Measurements from ENCODE around the gene MANSC4. TPM values are rescaled to one million over a fixed set of nuclear protein-coding genes. Genes with fewer than 3 reads are reported as not detected.

The MANSC4 gene
- total RNA-seq, 4 donors from 2014 or later: 0.78 to 1.5 TPM; not detected in 2

DNA sequence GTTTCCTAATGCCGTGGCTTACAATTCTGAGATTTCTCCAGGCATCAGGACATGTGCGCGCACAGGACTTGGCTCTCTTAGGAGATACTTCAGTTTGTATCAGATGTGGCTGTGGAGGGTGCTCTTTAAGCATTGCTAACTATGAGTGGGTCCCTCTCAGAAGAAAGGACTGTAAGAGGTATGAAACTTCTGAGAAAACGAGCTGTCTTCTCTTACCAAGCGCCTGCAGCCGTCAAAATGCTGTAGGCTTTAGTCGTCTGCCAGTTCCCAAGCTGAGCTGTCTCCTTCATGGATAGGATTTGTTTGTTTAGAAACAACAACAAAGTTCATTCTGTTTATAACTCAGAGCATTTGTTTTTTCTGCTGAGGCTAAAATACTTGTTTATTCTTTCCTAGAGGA is 16.1 kb upstream of the MANSC4 start:
- Histone ChIP-seq H3K27ac (peak overlapping the region in 2 of 4 donors; percentile 30 to 63), H3K4me1 (peaks cover 0 to 16% (median 0%) of the 10 kb centered on the region in 4 donors), H3K36me3 (peaks cover 0 to 92% (median 6%) of the 10 kb centered on the region in 3 donors), H3K9me3 (no peaks in the 10 kb centered on the region), H3K27me3 (no peaks in the 10 kb centered on the region), H3K4me3 (no peak overlapping the region)
- no peak for DNase-seq (ENCODE audit: low spot score in 2 of 2)
- no peak for TF ChIP-seq POLR2A (IDR thresholded peaks at IDR 0.05)
- TF ChIP-seq EP300 (IDR thresholded peaks at IDR 0.05): no peak
- TF ChIP-seq CTCF (IDR thresholded peaks at IDR 0.05): no peak
- 76 to 89% methylated on average over 7 of the region's 7 CpGs for WGBS, 2 donors

- Histone ChIP-seq H3K36me3 (peaks cover 0 to 84% (median 6%) of the 10 kb centered on the region in 3 donors), H3K27ac (peak overlapping the region in 2 of 4 donors; percentile 46 to 63), H3K4me3 (no peak overlapping the region), H3K27me3 (no peaks in the 10 kb centered on the region), H3K9me3 (no peaks in the 10 kb centered on the region), H3K4me1 (peaks cover 0 to 16% (median 0%) of the 10 kb centered on the region in 4 donors)
- no peak for TF ChIP-seq CTCF (IDR thresholded peaks at IDR 0.05)
- peak in 1 of 2 donors; percentile 56 for TF ChIP-seq EP300 (IDR thresholded peaks at IDR 0.05)
- peak in 1 of 2 donors; percentile 12 for DNase-seq (ENCODE audit: low spot score in 2 of 2)
- WGBS, 2 donors: 73 to 74% methylated on average over 6 of the region's 6 CpGs
Measured at GRCh38 chr12:27794818-27795584, 15.0 kb upstream of the MANSC4 start.

DNA sequence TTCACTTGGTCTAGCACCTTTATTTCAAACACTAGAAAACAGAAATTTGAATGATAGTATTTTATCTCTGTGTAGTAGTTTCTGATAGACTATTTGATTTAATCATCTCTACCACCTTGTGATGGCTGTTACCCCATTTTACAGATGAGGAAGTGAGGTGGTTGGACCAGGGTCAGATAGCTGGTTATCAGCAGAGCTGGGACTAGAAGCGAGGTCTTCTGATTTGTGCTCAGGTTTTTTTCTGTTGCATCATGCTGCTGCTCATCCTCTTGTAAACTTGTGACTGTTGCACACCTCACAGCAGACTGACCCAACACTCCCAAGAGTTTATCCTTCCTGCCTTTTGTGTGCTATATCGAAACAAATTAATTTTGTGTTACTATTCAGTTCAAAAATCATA is 10.1 kb upstream of the MANSC4 start:
- TF ChIP-seq POLR2A (IDR thresholded peaks at IDR 0.05): no peak
- TF ChIP-seq EP300 (IDR thresholded peaks at IDR 0.05): no peak
- no peak for TF ChIP-seq CTCF (IDR thresholded peaks at IDR 0.05)
- 92 to 94% methylated on average over 2 of the region's 2 CpGs for WGBS, 2 donors
- Histone ChIP-seq H3K36me3 (peaks cover 0 to 42% (median 0%) of the 10 kb centered on the region in 3 donors), H3K4me1 (peaks cover 0 to 12% (median 0%) of the 10 kb centered on the region in 4 donors), H3K27me3 (no peaks in the 10 kb centered on the region), H3K9me3 (no peaks in the 10 kb centered on the region), H3K4me3 (no peak overlapping the region), H3K27ac (no peak overlapping the region)
- no peak for DNase-seq (ENCODE audit: low spot score in 2 of 2)

DNA sequence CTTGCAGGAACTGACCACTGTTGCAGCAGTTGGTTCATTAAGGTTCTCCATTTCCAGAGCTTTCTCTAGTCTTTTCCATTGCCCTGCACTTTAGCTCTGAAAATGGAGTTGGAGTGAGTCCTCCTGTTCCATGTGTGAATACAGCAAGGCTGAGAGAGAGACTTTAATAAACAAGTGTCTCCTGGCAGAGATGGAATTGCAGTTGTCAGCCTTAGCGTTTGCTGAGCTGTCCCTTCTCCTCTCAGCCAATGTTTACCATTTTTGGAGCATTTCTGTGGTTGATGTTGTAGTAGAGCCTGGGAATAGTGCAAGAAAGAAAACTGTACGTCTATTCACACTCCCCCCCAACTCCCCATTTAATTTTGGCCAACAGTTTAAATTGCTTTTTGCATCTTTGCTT is 7.5 kb upstream of the MANSC4 start:
- 45 to 51% methylated on average over 2 of the region's 2 CpGs for WGBS, 2 donors
- H3K27ac ChIP-seq: no peak overlapping the region
- H3K27me3 ChIP-seq: no peaks in the 10 kb centered on the region
- DNase-seq (ENCODE audit: low spot score in 2 of 2): no peak
- H3K36me3 ChIP-seq: peaks cover 0 to 21% (median 0%) of the 10 kb centered on the region in 3 donors
- TF ChIP-seq POLR2A (IDR thresholded peaks at IDR 0.05): no peak
- no peak for TF ChIP-seq CTCF (IDR thresholded peaks at IDR 0.05)
- TF ChIP-seq EP300 (IDR thresholded peaks at IDR 0.05): no peak
- no peak overlapping the region for H3K4me3 ChIP-seq
- peaks cover 0 to 22% (median 2%) of the 10 kb centered on the region in 4 donors for H3K4me1 ChIP-seq
- H3K9me3 ChIP-seq: no peaks in the 10 kb centered on the region

- Histone ChIP-seq H3K27ac (no peak overlapping the region), H3K36me3 (peaks cover 0 to 5% (median 0%) of the 10 kb centered on the region in 3 donors), H3K9me3 (no peaks in the 10 kb centered on the region), H3K4me3 (no peak overlapping the region), H3K4me1 (peaks cover 0 to 37% (median 8%) of the 10 kb centered on the region in 4 donors), H3K27me3 (no peaks in the 10 kb centered on the region)
- 84 to 87% methylated on average over 3 of the region's 3 CpGs for WGBS, 2 donors
- TF ChIP-seq POLR2A (IDR thresholded peaks at IDR 0.05) (no peak), CTCF (IDR thresholded peaks at IDR 0.05) (no peak), EP300 (IDR thresholded peaks at IDR 0.05) (no peak)
- no peak for DNase-seq (ENCODE audit: low spot score in 2 of 2)
Measured at GRCh38 chr12:27785882-27786570, 6.0 kb upstream of the MANSC4 start.
